Activated B cell treated with CpG ODN at 0.5 μM for 24 hours (primary cell): ENCODE data around the gene FITM2. TPM values are rescaled to one million over a fixed set of nuclear protein-coding genes. Genes with fewer than 3 reads are reported as not detected.

ENCODE experiments used
- ATAC-seq: fragments of 200-7000 bp; cut with Tn5 transposase; one replicate; pipeline ENCODE4 v1.10.0; 2021; ENCODE audit warnings: low read depth, mild to moderate bottlenecking, moderate library complexity
- CTCF ChIA-PET: fragments of 350-600 bp; sonication (Branson Sonifier 250); formaldehyde crosslinking; loops from one replicate; lab custom pipeline; 2021; ENCODE audit warnings: antibody characterized with exemption; lab: Charles Lee
- POLR2A ChIA-PET: fragments of 350-600 bp; sonication (Branson Sonifier 250); formaldehyde crosslinking; loops from one replicate; lab custom pipeline; 2021; ENCODE audit warnings: antibody characterized with exemption; lab: Charles Lee
- DNase-seq: peaks from one replicate; pipeline ENCODE4 v3.0.0; 2022
- H3K27ac Mint-ChIP-seq: one replicate; pipeline ENCODE4 v1.8.0; 2020; ENCODE audit warnings: mixed read lengths
- H3K27me3 Mint-ChIP-seq: one replicate; pipeline ENCODE4 v1.8.0; 2021; ENCODE audit warnings: mixed read lengths
- H3K36me3 Mint-ChIP-seq: one replicate; pipeline ENCODE4 v1.8.0; 2021; ENCODE audit warnings: low read depth, mixed read lengths
- H3K4me1 Mint-ChIP-seq: one replicate; pipeline ENCODE4 v1.8.0; 2021; ENCODE audit warnings: mixed read lengths
- H3K4me3 Mint-ChIP-seq: one replicate; pipeline ENCODE4 v1.8.0; 2020; ENCODE audit warnings: mild to moderate bottlenecking, mixed read lengths
- H3K9me3 Mint-ChIP-seq: one replicate; pipeline ENCODE4 v1.8.0; 2020; ENCODE audit warnings: mixed read lengths
- intact Hi-C: fragments of 100-400 bp; cut with micrococcal nuclease; formaldehyde crosslinking; loops from one replicate; pipeline ENCODE4 v1.15.1; 2024
- total RNA-seq: library from RNA; stranded (reverse); gene quantifications from 2 replicates; pipeline ENCODE4 v1.2.3, GENCODE V29; 2022
- TF ChIP-seq, protein P1 (sequence below): fragments of 200-600 bp; IDR thresholded peaks from one replicate; pipeline ENCODE4 v1.8.0; 2022; ENCODE audit warnings: antibody characterized with exemption, mild to moderate bottlenecking

Gene FITM2
- total RNA-seq, 1 donor from 2014 or later, result 3.3 TPM

DNA sequence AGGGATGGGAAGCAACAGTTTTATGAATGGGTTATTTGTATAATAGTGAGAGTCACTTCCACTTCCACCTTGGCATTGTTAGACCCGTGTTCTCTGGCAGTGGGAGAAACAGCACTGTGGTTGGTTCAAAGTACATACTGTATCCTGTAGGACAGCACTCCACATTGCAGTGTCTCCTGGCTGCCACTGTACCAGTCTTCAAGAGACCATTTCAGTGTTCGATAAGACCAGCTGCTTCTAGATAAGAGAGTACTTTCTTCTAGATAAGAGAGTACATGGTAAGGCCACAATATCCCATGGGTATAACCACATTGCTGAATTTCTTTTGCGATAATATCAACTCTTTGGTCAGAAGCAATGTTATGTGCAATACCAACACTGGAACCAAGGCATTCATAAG lies 28.8 kb downstream of the FITM2 start:
- Mint-ChIP-seq H3K4me1 (no peaks in the 10 kb centered on the region), H3K4me3 (no peak overlapping the region), H3K27ac (no peak overlapping the region), H3K36me3 (no peaks in the 10 kb centered on the region), H3K27me3 (no peaks in the 10 kb centered on the region), H3K9me3 (no peaks in the 10 kb centered on the region)
- ChIA-PET CTCF (no interaction called here), POLR2A (no interaction called here)
- ATAC-seq (no peak), DNase-seq (no peak)
- intact Hi-C loops, result no loop called here
- TF ChIP-seq, protein P1, sequence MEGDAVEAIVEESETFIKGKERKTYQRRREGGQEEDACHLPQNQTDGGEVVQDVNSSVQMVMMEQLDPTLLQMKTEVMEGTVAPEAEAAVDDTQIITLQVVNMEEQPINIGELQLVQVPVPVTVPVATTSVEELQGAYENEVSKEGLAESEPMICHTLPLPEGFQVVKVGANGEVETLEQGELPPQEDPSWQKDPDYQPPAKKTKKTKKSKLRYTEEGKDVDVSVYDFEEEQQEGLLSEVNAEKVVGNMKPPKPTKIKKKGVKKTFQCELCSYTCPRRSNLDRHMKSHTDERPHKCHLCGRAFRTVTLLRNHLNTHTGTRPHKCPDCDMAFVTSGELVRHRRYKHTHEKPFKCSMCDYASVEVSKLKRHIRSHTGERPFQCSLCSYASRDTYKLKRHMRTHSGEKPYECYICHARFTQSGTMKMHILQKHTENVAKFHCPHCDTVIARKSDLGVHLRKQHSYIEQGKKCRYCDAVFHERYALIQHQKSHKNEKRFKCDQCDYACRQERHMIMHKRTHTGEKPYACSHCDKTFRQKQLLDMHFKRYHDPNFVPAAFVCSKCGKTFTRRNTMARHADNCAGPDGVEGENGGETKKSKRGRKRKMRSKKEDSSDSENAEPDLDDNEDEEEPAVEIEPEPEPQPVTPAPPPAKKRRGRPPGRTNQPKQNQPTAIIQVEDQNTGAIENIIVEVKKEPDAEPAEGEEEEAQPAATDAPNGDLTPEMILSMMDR, result no peak

DNA sequence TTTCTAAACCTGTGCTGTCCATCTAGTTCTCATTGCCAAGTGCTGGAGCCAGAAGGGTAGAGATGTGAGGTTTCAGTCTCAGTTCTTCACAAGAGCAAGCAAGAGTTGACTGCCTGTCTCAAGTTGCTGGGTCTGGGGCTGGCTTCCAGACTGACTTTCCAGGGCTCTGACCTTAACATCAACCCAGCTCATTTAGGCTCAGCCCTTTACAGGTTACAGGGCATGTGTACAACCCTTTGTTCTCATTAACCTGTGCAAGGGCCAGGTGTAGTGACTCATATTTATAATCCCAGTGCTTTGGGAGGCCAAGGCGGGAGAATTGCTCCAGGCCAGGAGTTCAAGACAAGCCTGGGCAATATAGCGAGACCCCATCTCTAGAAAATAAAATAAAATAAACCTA lies 30.6 kb downstream of the FITM2 start:
- Mint-ChIP-seq H3K36me3 (no peaks in the 10 kb centered on the region), H3K9me3 (no peaks in the 10 kb centered on the region), H3K27ac (no peak overlapping the region), H3K4me1 (no peaks in the 10 kb centered on the region), H3K27me3 (no peaks in the 10 kb centered on the region), H3K4me3 (no peak overlapping the region)
- no peak for ATAC-seq
- ChIA-PET POLR2A (no interaction called here), CTCF (no interaction called here)
- DNase-seq, result no peak
- intact Hi-C loops, result no loop called here
- TF ChIP-seq, protein P1, result no peak

DNA sequence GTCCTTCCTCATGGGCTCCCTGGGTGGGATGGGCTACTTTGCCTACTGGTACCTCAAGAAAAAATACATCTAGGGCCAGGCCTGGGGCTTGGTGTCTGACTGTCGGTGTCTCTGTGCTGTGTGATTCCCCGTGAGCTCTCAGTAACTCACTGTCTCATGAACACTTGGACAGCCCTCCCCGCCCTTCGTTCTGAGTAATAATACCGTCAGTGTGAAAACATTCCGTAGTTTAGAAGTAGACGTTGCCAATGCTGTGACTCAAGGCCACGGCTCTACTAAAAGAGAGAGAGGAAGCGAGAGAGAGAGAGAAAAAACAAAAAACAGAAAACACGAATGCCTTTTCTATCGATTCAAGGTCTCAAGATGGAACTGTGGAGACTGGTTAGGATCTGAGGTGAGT lies 31.8 kb downstream of the FITM2 start:
- Mint-ChIP-seq H3K27ac (no peak overlapping the region), H3K9me3 (no peaks in the 10 kb centered on the region), H3K27me3 (no peaks in the 10 kb centered on the region), H3K36me3 (no peaks in the 10 kb centered on the region), H3K4me3 (no peak overlapping the region), H3K4me1 (no peaks in the 10 kb centered on the region)
- CTCF ChIA-PET, result no interaction called here
- TF ChIP-seq, protein P1, result no peak
- no peak for DNase-seq
- POLR2A ChIA-PET, result no interaction called here
- intact Hi-C loops, result no loop called here
- ATAC-seq, result no peak

DNA sequence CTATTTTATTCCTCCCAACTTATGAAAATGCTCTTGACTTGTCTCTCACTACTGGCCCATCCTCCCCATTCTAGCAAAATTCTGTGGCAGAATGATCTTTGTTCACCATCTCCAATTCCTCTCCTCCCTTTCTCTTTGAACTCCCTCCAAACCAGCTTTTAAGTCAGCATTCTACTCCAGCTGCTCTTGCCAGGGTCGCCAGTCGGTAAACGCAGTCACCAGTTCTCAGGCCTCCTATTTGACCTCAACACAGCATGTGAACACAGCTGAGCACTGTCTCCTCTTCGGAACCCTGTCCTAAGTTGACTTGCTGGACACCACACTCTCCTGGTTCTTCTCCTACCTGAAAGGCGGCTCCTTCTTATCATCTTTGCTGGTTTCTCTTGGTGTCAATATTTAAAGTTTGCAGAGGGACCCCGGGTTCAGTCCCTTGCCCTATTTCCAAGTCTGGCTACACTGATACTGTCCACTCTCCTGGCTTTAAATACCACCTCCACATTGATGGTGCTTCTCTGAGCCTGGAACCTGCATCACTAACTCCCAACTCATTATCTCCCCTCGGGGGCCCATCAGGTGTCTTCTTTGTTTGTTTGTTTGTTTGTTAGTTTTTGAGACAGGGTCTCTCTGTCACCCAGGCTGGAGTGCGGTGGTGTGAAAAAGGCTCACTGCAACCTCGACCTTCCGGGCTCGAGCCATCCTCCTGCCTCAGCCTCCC lies 36.5 kb downstream of the FITM2 start:
- TF ChIP-seq, protein P1, result no peak
- H3K36me3 Mint-ChIP-seq, result peaks cover 4% of the 10 kb centered on the region
- no peak for DNase-seq
- no peak overlapping the region for H3K27ac Mint-ChIP-seq
- H3K4me1 Mint-ChIP-seq, result no peaks in the 10 kb centered on the region
- H3K4me3 Mint-ChIP-seq, result no peak overlapping the region
- no peak for ATAC-seq
- intact Hi-C loops, result no loop called here
- ChIA-PET CTCF (no interaction called here), POLR2A (no interaction called here)
- peaks cover 2% of the 10 kb centered on the region for H3K9me3 Mint-ChIP-seq
- no peaks in the 10 kb centered on the region for H3K27me3 Mint-ChIP-seq

DNA sequence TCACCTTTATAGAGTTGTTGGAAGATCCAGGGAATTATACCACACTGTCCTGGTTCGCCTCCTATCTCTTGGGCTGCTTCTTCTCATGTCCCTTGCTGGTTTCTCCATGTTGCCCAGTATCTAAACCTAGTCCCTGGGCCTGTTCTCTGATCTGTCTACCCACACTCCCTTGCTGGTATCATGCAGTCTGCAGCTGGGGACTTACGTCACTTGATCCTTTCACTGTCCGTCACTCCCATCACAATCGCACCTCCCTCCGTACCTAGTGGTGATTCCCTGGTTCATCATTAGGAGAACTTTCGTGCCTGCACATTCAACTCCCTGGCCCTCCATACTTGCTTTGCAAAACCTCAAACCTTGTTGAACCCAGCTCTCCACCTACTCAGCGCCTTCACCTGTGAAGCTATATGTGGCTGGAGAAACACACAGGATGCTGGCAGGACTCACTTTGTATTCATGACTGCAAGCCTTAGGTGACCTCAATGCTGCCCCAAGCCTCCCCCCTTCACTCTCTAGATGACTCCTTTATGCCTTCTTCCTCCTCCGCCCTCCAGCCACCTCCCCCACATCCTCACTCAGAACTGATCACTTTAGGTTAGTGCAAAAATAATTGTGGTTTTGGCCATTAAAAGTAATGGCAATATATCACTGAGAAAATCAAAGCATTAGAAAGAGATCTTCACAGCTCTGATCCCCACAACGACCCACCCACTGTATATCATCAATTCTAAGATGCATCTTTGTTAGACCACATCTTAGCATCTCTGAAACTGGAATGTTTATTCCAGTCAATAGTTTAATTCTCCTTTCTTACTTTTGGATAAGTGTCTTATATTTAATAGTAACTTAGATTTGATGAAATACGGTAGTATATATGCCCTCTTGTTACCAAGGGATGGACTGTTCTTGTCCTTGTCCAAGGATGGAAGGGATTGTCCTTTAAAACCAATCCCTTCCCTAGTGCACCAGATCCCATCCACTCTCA lies 37.5 kb downstream of the FITM2 start:
- Mint-ChIP-seq H3K9me3 (peaks cover 2% of the 10 kb centered on the region), H3K4me3 (no peak overlapping the region), H3K36me3 (peaks cover 4% of the 10 kb centered on the region), H3K4me1 (no peaks in the 10 kb centered on the region), H3K27ac (no peak overlapping the region), H3K27me3 (no peaks in the 10 kb centered on the region)
- intact Hi-C loops, result no loop called here
- ChIA-PET POLR2A (no interaction called here), CTCF (no interaction called here)
- ATAC-seq, result no peak
- no peak for DNase-seq
- TF ChIP-seq, protein P1, result no peak
